ENCODE data around the gene KDM1A. TPM values are rescaled to one million over a fixed set of nuclear protein-coding genes. Genes with fewer than 3 reads are reported as not detected.

The KDM1A gene
- total and polyA plus RNA-seq, 2 of the 13 experiments (the other 11 are each of a cell fraction or from before 2014, with no cell fraction given), result 81.3 to 173 TPM

- no peak for DNase-seq (ENCODE audit: low spot score)
- H3K79me2 ChIP-seq (ENCODE audit: insufficient read depth, low read length), result peaks cover 67% of the 10 kb centered on the region
- no peak overlapping the region for H2AFZ ChIP-seq (ENCODE audit: low read length)
- no peaks in the 10 kb centered on the region for H4K20me1 ChIP-seq (ENCODE audit: insufficient read depth, low read length)
- no peak overlapping the region for H3K4me2 ChIP-seq (ENCODE audit: low read depth, low read length)
- H3K9ac ChIP-seq (ENCODE audit: insufficient read depth, low read depth, low read length), result no peak overlapping the region
- TF ChIP-seq PAXIP1 (CRISPR knock-in tag; conservative IDR thresholded peaks at IDR 0.05) (no peak), RFX5 (IDR thresholded peaks at IDR 0.05; ENCODE audit: low read depth, low read length) (no peak), ZKSCAN8 (CRISPR knock-in tag; IDR thresholded peaks at IDR 0.05; ENCODE audit: borderline replicate concordance) (no peak), XRCC5 (optimal IDR thresholded peaks at IDR 0.05; ENCODE audit: low read length) (no peak), SOX13 (IDR thresholded peaks at IDR 0.05) (no peak), SOX13 (CRISPR knock-in tag; conservative IDR thresholded peaks at IDR 0.05 in 1 of 2, IDR thresholded peaks at IDR 0.05 in 1 of 2) (no peak), MXI1 (IDR thresholded peaks at IDR 0.05; ENCODE audit: borderline replicate concordance, low read depth, low read length) (no peak), ZNF678 (CRISPR knock-in tag; IDR thresholded peaks at IDR 0.05) (no peak), FLYWCH1 (CRISPR knock-in tag; IDR thresholded peaks at IDR 0.05) (no peak), BHLHE40 (IDR thresholded peaks at IDR 0.05; ENCODE audit: low read length) (no peak), SETDB1 (CRISPR knock-in tag; IDR thresholded peaks at IDR 0.05; ENCODE audit: borderline replicate concordance) (no peak), TARDBP (CRISPR knock-in tag; IDR thresholded peaks at IDR 0.05) (no peak), NFKB2 (CRISPR knock-in tag; IDR thresholded peaks at IDR 0.05; ENCODE audit: borderline replicate concordance) (no peak), ZNF207 (IDR thresholded peaks at IDR 0.05; ENCODE audit: borderline replicate concordance) (no peak), NFIC (IDR thresholded peaks at IDR 0.05; ENCODE audit: low read length) (no peak)
- TF ChIP-seq, protein P1, sequence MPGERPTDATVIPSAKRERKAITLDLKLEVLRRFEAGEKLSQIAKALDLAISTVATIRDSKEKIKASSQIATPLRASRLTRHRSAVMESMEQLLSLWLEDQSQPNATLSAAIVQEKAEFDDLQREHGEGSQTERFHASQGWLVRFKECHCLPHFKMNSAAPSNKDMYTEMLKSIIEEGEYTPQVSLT (CRISPR knock-in tag; IDR thresholded peaks at IDR 0.05; ENCODE audit: borderline replicate concordance, low read depth), result no peak
- no peak overlapping the region for H3K4me3 ChIP-seq (replicated peaks in 1 of 3; ENCODE audit: insufficient read depth in 1 of 3, low read depth in 2 of 3, low read length in 3 of 3)
- peak overlapping the region; percentile 35 for H3K27ac ChIP-seq (ENCODE audit: extremely low read length, insufficient read depth, low read length)
- CTCF ChIA-PET (ENCODE audit: low intra/inter-chr PET ratio, low total read pairs), result no interaction called here
- FAIRE-seq, result no peak
- H3K36me3 ChIP-seq (replicated peaks in 1 of 2; ENCODE audit: control insufficient read depth in 1 of 2, insufficient read depth in 2 of 2, low read length in 2 of 2), result no peaks in the 10 kb centered on the region
- POLR2A ChIA-PET, result no interaction called here
- whole genome bisulfite sequencing (ENCODE audit: low lambda C conversion rate), result 79% methylated on average over 4 of the region's 4 CpGs
- no peaks in the 10 kb centered on the region for H3K9me3 ChIP-seq (ENCODE audit: low read length)
- no peaks in the 10 kb centered on the region for H3K27me3 ChIP-seq (ENCODE audit: control insufficient read depth in 1 of 2, insufficient read depth in 2 of 2, low read length in 2 of 2)
- in situ Hi-C loops (cut with HindIII; ENCODE audit: extremely low pct_ligation_motif_present, low pct_unique_long_range_greater_than_20kb) (no loop called here), intact Hi-C loops (cut with micrococcal nuclease; ENCODE audit: unreplicated experiment) (no loop called here)
- peaks cover 72% of the 10 kb centered on the region for H3K4me1 ChIP-seq (ENCODE audit: insufficient read depth, low read length)
- 0 out of 3 replicates have a peak, but pooled peaks have one; percentile 32 for ATAC-seq
- no TSS peak for BruUV-seq (replicated peaks)
These were observed 102.9 kb downstream of the KDM1A start for GRCh38 chr1:23122023-23122748.

Measured in HepG2 (cell line).